Activated gamma-delta T cell (primary cell): ENCODE results near the gene RAMP1.
A peak's percentile ranks its signal among the peaks of the same experiment; 100 is the strongest.

Source experiments
- DNase-seq: peaks from one replicate; lab custom pipeline; 2025; lab: John Stamatoyannopoulos, UW

Gene RAMP1

DNA sequence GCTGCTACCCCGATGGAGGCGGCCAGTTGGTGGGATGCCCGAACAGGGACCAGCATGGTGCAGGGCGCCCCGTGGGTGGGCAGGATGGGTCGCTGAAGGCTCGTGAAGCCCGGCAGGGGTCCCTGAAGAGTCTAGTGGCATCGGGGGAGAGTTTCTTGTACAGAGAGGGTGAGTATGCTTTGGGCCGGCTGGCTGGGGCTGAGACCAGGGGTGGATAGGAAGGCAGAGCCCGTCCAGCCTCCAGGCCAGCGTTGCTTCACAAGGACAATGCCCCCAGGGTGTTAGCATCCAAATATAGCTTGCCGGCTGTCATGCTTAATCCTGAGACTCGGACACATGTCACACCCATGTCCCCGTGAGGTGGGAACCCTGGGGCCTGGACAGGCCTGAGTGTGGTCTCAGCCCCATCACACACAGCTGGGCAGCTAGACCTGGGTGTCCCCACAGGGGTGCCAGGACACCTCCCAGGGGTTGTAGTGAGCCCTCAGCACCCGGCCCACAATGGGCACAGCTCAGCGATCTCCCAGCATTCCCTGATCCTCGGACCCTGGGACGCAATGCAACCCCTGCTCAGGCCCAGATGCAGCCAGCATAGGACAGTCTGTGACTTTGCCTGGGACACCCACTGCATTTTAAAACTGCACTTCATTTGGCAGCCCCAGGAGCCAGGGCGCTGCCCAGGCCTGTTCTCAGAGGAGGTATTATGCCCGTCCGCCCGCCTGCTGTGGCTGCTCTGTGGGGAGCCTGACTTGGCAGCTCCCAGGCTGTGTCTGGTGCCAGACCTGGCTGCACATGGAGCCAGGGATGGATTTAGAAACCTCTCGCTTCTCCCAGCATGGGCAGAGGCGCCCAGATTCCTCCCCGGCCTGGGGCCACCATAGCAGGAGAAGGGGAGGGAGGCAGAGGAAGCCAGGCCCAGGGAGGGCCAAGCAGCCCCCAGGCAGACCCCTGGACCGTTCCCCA is 36.4 kb downstream of the RAMP1 start:
- no peak for DNase-seq

- DNase-seq, result no peak
These were observed 37.1 kb downstream of the RAMP1 start for GRCh38 chr2:237896507-237896892.

DNA sequence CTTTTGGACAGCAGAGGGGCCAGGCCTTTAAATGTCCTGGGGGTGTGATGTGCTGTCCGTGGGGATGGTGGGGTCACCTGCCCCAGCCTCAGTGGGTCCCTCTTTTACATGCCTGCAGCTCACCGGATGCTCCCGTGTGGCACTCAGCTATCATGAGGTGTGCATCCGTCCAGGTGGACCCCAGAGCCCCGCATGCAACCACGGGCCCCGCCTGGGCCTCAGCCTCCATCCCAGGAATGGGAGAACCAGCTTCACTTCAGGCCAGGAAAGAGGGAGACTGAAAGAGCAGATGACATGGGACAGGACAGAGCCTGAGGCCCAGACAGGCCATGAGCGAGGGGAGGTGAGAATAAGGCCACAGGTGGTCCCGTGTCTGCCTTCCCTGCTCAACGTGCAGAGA is 37.5 kb downstream of the RAMP1 start:
- DNase-seq, result no peak

DNA sequence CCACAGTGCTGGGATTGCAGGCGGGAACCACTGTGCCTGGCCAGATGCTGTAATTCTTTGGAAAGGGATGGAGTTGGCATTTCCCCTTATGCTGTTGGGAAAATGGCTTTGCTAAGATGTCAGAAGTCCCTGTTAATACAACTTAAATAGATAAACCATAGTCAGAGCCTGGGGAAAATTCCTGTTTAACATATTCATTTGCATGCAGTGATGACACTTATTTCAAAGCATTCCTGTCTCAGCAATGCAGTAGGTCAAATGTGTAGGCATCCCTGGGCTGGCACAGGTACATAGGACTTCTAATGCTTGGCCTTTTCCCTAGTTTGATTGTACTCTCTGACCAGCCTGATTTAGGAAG is 38.6 kb downstream of the RAMP1 start:
- DNase-seq, result no peak

DNA sequence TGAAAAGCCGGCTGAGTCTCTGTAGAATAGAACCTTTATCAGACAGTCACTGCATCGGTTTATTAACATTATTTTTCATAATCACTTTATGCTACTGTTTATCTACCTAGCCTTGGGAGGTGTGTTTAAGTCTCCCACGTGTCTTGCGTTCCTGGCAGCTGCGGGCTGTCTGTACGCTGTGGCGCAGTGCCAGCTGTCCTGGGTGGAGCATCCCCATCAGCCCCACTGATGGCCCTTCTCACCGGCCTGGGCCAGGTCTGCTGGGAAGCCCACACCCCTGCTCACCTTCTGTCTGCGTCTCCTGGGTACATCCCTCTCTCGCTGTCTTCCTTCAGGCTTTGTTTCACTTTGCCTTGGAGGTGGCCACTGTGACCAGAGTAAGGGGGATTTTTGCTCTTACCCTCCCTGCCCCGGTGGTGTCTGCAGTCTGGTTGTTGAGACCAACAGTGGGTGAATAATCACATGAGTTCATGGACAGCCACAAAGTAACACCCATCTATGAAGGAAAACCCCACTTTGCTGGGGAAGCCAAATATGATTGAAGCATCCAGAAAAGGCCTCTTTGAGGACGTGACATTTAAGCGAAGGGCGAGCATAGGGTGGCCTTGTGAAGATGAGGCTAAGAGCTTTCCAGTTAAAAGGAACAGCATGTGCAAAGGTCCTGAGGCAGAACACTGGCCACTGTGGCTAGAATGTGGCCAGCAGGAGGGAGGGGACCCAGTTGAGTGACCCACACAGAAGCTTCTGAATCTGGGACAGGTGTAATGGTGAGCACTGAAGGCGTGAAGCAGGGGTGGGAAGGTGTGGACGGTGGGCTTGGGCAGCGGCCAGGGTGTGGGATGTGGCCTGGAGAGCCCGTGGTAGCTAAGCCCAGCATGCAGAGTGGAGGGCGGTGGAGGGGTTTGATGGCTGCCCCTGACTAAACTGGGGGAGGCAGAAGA is 41.7 kb downstream of the RAMP1 start:
- DNase-seq, result no peak

DNA sequence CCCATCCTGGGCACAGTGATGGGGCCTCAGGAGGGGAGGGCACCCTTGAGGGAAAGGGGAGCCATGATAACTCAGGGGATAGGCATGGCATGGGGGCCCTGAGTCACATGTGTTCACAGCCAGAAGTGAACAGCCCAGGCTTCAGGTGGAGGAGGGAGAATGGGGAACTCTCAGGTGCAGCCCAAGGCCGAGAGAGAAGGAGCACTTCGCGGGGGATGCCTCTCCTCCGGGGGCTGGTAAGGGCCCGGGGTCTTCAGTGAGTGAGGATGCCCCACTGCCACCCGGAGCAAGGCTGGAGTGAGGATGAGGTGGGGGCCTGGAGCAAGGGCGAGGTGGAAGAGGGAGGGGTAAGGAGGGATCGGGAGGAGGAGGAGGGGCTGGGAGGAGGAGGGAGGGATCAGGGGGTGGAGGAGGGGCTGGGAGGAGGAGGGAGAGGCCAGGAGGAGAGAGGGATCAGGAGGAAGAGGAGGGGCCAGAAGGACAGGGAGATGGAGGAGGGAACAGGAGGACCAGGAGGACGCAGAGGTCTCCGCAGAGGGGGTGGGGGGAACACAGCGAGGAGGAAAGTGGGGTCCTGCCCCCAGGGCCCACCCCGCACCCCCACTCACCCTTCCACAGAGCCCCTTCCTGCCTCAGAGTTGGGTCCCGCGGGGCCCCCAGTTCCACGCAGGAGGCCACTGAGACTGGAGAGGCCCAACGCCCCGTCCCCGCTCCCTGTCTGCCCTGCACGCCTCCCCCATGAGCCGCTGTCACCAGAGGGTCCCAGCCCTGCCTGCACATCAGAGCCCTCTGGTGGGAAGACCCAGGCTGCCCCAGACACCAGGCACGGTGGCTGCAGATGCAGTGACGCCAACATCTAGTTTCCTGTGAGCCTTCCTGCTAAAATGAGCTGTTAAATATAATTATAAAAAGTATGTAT is 42.8 kb downstream of the RAMP1 start:
- DNase-seq, result peak; percentile 29

DNA sequence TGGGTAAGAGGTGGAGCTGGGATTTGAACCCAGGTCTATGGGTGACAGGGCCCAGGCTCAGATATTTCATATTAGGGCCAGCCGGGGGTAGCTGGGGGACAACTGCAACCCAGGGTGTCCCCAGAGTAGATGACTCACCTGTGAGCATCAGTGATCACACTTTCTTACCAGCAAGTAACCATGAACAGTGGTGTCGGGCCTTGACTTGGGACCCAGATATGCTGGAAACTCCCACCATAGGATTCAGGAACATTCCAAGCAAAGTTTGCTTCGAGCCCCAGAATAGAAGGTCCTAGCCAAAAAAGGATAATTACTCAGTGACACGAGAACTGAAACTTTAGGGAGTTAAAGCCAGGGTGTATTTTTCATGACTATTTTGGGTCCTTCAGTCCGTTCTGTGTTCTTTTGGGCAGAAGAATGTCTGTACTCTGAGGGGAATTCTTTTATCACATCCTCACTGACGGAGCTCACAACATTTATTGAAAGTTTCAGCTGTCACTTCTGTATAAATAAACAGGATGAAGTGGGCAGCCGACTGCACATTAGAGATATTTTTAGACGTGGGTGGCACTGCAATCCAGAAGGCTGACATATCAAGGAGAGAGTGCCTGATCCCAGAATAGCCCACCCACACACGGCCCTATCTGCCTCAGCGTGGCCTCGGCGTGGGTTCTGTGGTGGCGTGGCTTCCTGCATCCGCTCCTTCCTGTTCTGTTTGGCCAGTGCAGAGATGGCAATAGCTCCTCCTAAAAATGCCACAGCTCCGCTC is 45.6 kb downstream of the RAMP1 start:
- DNase-seq, result no peak

GRCh38 chr2:237907144-237907543 is 47.7 kb downstream of the RAMP1 start:
- DNase-seq, result no peak

DNA sequence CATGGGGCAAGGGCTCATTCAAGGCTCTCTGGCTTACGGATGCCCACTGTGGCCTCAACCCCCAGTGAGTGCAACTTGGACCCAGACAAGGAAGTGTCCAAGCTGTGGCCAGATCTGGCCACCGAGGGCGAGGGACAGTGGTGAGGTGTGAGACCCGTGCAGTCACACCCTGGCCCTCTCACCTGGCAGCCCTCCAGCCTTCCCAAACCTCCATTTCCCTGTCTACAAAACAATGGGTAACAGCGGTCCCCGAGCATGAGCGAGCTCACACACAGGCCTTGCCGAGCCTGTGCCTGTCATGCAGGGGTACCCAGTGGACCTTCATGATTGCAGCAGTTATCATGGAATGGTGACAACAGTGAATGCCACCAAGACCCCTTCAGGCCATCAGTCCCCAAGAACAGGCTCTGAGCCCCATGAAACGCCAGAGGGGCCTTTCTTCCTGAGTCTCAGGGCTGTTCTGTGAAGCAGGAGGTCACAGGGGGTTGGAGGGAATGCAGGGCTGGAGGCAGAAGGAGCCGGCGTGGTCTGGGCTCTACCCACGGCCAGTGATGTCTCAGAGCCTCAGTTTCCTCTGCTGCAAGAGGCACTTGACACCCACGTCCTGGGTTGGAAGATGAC is 49.8 kb downstream of the RAMP1 start:
- no peak for DNase-seq

DNA sequence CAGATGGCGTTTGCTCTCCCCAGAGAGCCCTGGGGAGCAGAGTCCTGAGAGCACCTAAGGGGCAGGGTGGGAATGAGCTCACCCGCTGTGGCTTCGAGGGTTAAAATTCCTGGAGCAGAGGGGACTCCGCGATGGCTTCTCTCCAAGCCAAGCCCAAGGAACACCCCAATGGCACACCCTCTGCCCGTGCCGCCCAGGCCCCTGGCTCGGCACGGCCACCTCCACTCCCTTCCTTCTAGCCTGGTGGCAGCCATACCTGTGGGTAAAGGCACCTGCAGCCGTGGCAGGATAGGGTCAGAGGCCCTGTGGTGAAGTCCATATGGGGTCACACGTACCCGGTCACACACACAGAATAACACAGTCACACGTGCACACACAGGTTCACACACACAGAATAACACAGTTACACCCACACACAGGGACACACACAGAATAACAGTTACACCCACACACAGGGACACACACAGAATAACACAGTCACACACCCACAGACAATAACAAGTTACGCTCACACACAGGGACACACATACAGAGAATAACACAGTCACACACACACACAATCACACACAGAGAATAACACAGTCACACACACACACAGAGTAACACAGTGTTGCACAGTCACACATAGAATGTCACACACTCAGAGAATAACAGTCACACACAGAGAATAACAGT is 50.5 kb downstream of the RAMP1 start:
- no peak for DNase-seq

GRCh38 chr2:237910576-237911362 is 51.3 kb downstream of the RAMP1 start:
- DNase-seq, result no peak

DNA sequence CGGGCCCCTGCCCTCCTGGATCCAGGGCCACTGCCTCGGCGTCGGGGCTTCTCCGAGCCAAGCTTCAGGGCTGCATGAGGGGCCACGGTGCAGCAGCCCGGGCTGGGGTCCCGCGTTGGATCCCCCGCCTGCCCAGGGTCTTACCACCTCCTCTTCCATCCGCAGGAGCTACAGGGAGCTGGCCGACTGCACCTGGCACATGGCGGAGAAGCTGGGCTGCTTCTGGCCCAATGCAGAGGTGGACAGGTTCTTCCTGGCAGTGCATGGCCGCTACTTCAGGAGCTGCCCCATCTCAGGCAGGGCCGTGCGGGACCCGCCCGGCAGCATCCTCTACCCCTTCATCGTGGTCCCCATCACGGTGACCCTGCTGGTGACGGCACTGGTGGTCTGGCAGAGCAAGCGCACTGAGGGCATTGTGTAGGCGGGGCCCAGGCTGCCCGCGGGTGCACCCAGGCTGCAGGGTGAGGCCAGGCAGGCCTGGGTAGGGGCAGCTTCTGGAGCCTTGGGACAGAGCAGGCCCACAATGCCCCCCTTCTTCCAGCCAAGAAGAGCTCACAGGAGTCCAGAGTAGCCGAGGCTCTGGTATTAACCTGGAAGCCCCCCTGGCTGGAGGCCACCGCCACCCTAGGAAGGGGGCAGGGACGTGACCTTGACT is 52.1 kb downstream of the RAMP1 start:
- no peak for DNase-seq

DNA sequence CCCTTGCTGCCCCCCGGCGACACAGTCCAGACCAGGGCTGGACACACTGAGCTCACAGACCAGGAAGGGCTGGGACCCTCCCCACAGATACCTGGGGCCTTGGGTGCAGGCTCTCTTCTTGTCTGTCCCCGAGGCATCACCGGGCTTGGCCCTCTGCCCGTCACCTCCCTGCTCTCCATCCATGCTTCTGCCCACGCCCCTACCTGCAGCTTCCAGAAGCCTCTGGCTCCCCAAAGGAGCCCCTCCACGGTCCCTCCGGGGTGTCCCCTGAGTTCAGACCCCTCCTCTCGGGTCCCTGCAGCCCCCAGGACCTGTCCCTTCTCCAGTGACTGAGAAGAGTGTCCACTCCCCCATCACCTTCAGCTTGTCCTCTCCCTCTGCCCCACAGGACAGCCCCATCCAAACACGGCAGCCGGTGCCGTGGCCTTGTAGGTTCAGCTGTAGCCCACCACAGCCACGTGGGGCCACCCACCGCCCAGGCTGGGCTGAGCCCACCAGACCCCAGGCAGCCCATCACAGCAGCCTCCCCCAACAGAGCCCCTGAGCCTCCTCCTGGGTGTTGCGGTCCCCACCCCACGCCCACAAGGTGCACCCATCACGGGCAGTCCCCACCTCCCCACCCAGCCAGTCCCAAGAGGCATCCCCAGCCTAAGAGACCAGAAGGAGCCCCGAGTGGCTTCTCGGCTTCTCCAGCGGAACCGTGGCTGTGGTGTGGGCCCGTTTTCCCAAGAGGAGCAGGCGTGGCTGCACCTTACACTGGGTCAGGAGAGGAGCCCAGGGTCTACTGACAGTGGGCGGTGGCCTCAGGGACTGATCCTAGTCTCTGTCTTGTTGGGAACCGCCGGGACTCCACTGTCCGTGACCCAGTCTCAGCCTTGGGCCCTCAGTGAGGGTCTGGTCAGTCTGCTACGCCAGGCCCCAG is 53.1 kb downstream of the RAMP1 start:
- DNase-seq, result no peak

GRCh38 chr2:237913193-237913917 is 53.9 kb downstream of the RAMP1 start:
- no peak for DNase-seq

DNA sequence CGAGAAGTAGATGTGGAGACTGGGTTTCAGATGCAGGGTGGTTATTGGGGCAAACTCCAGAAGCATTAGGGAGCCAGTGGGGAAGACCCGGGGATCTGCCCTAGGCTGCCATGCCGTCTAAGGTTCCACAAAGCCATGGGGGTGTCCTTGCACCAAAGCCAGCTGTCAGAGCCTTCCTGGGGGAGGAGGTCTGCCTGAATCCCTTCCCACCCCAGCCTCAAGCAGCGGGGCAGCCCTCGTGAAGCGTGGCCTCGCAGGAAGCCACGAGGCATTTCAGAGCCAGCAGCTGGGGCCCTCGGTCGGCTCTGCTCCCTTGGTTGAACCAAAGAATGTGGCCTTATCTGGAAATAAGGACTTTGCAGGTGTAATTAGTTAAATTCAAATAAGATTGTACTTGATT is 56.2 kb downstream of the RAMP1 start:
- no peak for DNase-seq

DNA sequence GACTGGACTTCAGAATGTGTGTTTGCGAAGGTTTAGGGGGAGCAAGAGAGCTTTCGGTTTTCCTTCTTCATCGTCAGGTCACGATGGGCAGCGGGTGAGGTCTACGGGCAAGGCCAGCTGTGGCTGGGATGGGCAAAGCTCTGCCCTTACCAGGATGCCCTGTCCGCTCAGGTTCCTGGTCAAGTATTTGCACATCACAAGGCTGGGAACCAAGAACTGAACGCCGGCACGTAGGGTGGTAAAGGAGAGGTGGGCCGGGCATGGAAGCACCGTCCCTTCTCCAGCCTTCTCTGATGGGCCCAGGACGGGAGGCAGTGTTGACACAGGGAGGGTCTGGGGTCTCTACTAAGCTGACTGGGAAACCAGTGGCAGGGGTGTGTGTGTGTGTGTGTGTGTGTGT is 56.9 kb downstream of the RAMP1 start:
- DNase-seq, result no peak
